GM19351 (cell line): ENCODE measurements around the gene TAGLN.

Source experiments
- ATAC-seq: cut with Tn5 transposase; IDR thresholded peaks from one replicate; pipeline ENCODE4 v1.9.1; 2021; ENCODE audit warnings: mild to moderate bottlenecking, moderate library complexity; ENCODE audit not compliant: unreplicated experiment

The TAGLN gene

GRCh38 chr11:117199053-117199915 lies at the start of gene TAGLN:
Gene TAGLN, plus strand, starts transcription at chr11:117199370. Its CDS starts 3,644 bp downstream, at chr11:117203014.
- ATAC-seq: no peak

DNA sequence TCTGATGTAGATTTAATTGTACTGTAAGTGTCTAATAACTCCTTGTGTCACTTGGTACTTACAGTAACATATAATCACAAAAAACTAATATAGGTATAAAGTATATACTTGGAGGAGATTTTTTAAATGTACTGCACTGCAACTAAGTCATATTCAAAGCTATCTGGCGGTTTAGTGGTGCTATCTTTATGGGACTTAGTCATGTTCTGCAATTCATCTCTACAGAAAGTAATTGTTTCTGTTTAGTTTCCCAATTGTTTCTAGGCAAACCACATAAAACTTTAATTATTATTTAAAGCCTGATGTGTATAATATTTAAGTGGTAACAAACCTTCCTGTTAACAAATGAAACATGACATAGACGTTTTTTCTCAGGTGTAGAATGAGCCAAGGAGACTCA lies 47.1 kb upstream of the TAGLN start:
- ATAC-seq: no peak

- no peak for ATAC-seq
These were observed 44.7 kb upstream of the TAGLN start for GRCh38 chr11:117154468-117154867.

GRCh38 chr11:117157507-117157906 lies 41.7 kb upstream of the TAGLN start:
- no peak for ATAC-seq

DNA sequence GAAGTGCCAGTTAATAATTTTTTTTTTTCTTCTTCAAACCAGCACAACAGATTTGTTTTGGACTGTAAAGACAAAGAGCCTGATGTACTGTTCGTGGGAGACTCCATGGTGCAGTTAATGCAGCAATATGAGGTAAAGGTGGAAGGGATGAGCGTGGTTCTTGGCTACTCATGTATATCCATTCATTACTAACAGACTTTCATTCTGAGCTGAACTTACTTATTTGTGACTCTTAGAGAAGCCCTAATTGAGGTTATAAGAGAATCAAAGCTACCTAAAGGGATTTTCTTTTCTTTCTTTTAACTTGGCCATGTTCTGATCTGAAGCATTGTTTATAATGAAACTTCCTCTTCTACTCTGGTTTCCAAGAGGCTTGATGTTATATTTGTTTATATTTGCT lies 39.3 kb upstream of the TAGLN start:
- ATAC-seq: no peak

- no peak for ATAC-seq
These were observed 38.3 kb upstream of the TAGLN start for GRCh38 chr11:117160826-117161225.

- ATAC-seq: no peak
These were observed 32.7 kb upstream of the TAGLN start for GRCh38 chr11:117166491-117166890.

GRCh38 chr11:117169736-117170135 lies 29.4 kb upstream of the TAGLN start:
- no peak for ATAC-seq

DNA sequence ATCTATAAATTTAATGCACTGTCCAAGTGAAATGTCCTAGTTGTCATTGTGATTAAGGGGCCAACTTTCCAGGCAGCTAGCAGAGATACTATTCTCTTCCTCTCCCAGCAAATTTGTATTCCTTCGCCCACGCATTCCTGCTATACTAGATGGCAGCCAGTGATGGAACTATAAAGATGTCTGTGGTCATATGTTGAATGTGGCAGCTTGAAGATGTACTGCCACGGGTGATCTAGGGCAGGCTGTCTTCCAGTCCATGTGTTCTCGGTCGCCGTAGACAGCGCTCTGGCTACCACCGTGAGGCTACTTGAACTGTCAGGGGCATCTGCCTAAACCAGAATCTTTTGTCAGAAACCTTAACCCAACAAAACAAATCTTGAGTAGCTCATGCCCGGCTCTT lies 29.0 kb upstream of the TAGLN start:
- no peak for ATAC-seq

GRCh38 chr11:117171007-117171403 lies 28.2 kb upstream of the TAGLN start:
- no peak for ATAC-seq

GRCh38 chr11:117171404-117172061 lies 27.6 kb upstream of the TAGLN start:
- no peak for ATAC-seq

GRCh38 chr11:117172724-117173421 lies 26.3 kb upstream of the TAGLN start:
- ATAC-seq: no peak

DNA sequence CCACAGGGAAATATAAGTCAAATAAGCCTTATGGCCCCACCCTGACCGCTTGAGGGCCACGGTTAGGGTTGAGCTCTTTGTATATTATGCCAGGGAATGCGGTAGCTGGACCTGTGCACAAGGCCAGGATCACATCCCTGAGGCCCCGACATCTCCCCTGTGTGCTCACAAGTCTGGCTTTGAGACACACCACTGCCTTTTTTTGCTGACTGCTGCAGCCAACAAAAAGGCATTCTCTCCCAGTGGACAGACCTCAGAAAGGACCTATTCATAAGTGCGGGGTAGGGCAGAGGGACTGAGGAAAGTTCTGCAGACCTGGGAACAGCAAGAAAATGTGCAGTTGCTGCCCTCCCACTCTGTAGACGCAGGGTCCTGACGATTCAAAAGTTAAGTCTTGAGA lies 24.1 kb upstream of the TAGLN start:
- no peak for ATAC-seq

DNA sequence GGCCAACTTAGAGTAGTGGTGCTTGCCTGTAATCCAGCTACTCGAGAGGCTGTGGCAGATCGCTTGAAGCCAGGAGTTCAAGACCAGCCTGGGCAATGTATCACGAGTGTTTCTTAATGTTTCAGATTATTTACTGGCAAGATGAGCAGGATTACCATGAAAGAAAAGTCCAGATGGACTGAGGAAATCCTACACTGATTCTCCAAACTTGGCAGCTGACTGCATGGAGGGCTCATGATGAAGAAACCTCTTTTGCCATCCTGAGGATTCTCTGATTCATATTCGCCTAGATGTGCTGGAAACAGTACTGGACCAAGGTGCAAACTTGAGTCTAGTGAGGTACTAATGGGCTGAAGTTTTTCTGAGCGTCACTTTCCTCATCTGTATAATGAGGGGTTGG lies 23.4 kb upstream of the TAGLN start:
- ATAC-seq: no peak

GRCh38 chr11:117176186-117176585 lies 23.0 kb upstream of the TAGLN start:
- ATAC-seq: no peak

GRCh38 chr11:117177534-117178209 lies 21.5 kb upstream of the TAGLN start:
- ATAC-seq: no peak

GRCh38 chr11:117178210-117179034 lies 20.7 kb upstream of the TAGLN start, which contains the start of gene SIDT2:
Gene SIDT2, plus strand, starts transcription at chr11:117178743. Its CDS starts 521 bp downstream, at chr11:117179264.
- ATAC-seq: peak; percentile 91

- ATAC-seq: peak; percentile 44
These were observed 19.8 kb upstream of the TAGLN start for GRCh38 chr11:117179048-117179999.

DNA sequence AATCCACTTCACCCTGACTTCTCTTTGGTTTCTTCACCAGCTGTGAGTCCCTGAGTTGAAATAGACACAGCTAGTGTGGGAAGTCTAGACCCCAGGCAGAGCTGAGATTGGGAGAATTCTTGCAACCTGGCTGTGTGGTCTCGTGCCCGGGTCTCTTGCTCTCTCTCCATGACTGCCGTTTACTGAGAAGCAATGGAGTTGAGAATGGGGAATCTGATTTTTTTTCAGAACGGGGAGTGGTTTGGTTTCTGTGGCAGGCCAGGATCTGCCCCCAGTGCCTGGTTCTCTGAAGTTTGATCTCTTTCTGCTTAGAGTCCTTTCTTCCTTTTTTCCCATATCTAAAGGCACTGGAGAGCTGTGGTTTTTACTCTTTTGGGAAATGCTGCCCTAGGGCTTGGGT lies 19.1 kb upstream of the TAGLN start:
- no peak for ATAC-seq
